ENCODE data around the gene PAQR8. TPM values are rescaled to one million over a fixed set of nuclear protein-coding genes. Genes with fewer than 3 reads are reported as not detected.
A peak's percentile ranks its signal among the peaks of the same experiment; 100 is the strongest.

PAQR8 gene
- total RNA-seq, 2 experiments from 2014 or later = 5.5 to 6.2 TPM

DNA sequence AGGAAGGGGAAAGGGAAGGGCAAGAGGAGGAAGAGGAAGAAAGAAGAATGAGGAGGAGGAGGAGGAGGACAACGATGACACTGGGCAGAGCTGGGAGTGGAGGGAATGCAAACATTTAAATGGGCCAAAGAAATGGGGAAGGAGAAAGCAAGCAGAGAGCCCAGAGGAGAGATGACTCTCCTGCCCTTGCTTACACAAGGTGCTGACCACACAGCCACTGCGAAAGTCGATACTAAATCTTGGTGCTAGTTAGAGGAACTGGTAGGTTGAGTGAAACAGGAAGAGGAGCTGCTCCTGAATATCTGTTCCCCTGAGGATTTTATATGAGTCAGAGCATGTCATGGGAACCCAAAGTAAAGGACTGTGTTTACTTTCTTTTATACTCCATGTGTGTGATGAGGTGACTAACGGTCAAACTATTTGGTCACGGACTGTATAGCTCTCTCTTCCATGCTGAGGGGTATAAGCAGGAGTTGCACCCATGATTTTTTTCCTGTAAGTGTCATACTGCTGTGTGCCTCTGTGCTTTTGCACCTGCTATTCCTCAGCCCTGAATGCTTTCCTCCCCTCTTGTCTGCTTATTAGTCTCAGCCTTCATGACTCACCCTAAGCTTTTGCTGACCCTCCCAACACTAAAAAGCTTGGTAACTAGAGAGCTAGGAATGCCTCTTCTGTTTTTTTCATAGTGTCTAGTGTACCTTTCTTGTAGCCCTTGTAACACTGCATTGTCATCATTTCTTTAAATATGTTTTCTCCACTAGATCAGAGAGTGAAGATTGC, 9.5 kb upstream of the PAQR8 start:
- Histone ChIP-seq H3K4me1 (ENCODE audit: insufficient read depth, low read length, poor library complexity, severe bottlenecking) (peaks cover 36% of the 10 kb centered on the region), H3K9me3 (ENCODE audit: low read length) (no peaks in the 10 kb centered on the region), H3K4me3 (ENCODE audit: low read depth, low read length, poor library complexity, severe bottlenecking) (no peak overlapping the region), H3K27ac (ENCODE audit: low read depth, low read length, poor library complexity, severe bottlenecking) (no peak overlapping the region), H3K9me2 (ENCODE audit: insufficient read depth, low read length) (no peaks in the 10 kb centered on the region), H4K20me1 (ENCODE audit: insufficient read depth, low read length) (no peaks in the 10 kb centered on the region), H3K79me2 (ENCODE audit: insufficient read depth, low read depth, low read length) (no peaks in the 10 kb centered on the region), H3K36me3 (ENCODE audit: insufficient read depth, low read length) (no peaks in the 10 kb centered on the region), H2AFZ (ENCODE audit: low read length) (peak overlapping the region; percentile 79), H3K4me2 (ENCODE audit: low read length) (peak overlapping the region; percentile 43)
- DNase-seq (ENCODE audit: low spot score) = no peak
- no TSS peak for BruUV-seq (replicated peaks)
- TF ChIP-seq, protein P1, sequence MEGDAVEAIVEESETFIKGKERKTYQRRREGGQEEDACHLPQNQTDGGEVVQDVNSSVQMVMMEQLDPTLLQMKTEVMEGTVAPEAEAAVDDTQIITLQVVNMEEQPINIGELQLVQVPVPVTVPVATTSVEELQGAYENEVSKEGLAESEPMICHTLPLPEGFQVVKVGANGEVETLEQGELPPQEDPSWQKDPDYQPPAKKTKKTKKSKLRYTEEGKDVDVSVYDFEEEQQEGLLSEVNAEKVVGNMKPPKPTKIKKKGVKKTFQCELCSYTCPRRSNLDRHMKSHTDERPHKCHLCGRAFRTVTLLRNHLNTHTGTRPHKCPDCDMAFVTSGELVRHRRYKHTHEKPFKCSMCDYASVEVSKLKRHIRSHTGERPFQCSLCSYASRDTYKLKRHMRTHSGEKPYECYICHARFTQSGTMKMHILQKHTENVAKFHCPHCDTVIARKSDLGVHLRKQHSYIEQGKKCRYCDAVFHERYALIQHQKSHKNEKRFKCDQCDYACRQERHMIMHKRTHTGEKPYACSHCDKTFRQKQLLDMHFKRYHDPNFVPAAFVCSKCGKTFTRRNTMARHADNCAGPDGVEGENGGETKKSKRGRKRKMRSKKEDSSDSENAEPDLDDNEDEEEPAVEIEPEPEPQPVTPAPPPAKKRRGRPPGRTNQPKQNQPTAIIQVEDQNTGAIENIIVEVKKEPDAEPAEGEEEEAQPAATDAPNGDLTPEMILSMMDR (conservative IDR thresholded peaks at IDR 0.05; ENCODE audit: low read length) = no peak
- TF ChIP-seq EZH2phosphoT487 (IDR thresholded peaks at IDR 0.05; ENCODE audit: borderline replicate concordance, low read depth, low read length) = no peak
- intact Hi-C loops (cut with micrococcal nuclease; ENCODE audit: unreplicated experiment) = no loop called here
- ChIA-PET POLR2A (interaction anchor here (0.7 to 2.2 kb wide), 15 partner anchors 10 to 69 kb away, joined by 3 to 11 read pairs (median 4); partner anchors contain the start of genes MCM3 and PAQR8), CTCF (ENCODE audit: unreplicated experiment) (interaction anchor here (0.6 to 0.8 kb wide), 2 partner anchors 40 to 1082 kb away, joined by 3 to 4 read pairs; no protein-coding TSS in a partner anchor)

DNA sequence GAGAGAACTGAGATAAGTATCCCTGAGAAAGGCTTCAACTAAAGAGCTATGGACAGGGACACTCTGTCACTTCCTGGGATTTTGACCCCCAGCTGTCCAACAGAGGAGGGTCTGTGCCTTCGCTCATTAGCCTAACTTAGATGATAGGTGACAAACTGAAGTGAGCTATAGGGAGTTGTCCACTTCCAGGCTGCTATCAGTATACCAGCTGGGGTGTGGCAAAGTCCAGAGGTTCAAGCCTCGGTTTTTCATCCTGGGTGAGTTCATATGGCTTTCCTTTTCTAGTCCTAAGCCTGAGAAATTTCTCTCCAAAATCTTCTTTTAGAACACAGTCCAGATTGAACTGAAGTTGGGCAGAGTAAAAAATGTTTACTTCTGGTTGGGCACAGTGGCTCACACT, 5.9 kb upstream of the PAQR8 start:
- ChIA-PET CTCF (ENCODE audit: unreplicated experiment) (no interaction called here), POLR2A (interaction anchor here (0.6 kb wide), 1 partner anchor 46 kb away, joined by 5 read pairs; no protein-coding TSS in a partner anchor)
- DNase-seq (ENCODE audit: low spot score) = no peak
- Histone ChIP-seq H3K27ac (ENCODE audit: low read depth, low read length, poor library complexity, severe bottlenecking) (no peak overlapping the region), H3K4me1 (ENCODE audit: insufficient read depth, low read length, poor library complexity, severe bottlenecking) (peaks cover 50% of the 10 kb centered on the region), H3K79me2 (ENCODE audit: insufficient read depth, low read depth, low read length) (no peaks in the 10 kb centered on the region), H3K4me3 (ENCODE audit: low read depth, low read length, poor library complexity, severe bottlenecking) (no peak overlapping the region), H3K36me3 (ENCODE audit: insufficient read depth, low read length) (no peaks in the 10 kb centered on the region), H3K4me2 (ENCODE audit: low read length) (no peak overlapping the region), H4K20me1 (ENCODE audit: insufficient read depth, low read length) (no peaks in the 10 kb centered on the region), H3K9me2 (ENCODE audit: insufficient read depth, low read length) (no peaks in the 10 kb centered on the region), H2AFZ (ENCODE audit: low read length) (no peak overlapping the region), H3K9me3 (ENCODE audit: low read length) (no peaks in the 10 kb centered on the region)
- BruUV-seq (replicated peaks) = no TSS peak
- TF ChIP-seq, protein P1 (conservative IDR thresholded peaks at IDR 0.05; ENCODE audit: low read length) = no peak
- TF ChIP-seq EZH2phosphoT487 (IDR thresholded peaks at IDR 0.05; ENCODE audit: borderline replicate concordance, low read depth, low read length) = no peak
- intact Hi-C loops (cut with micrococcal nuclease; ENCODE audit: unreplicated experiment) = no loop called here

- Histone ChIP-seq H3K9me2 (ENCODE audit: insufficient read depth, low read length) (no peaks in the 10 kb centered on the region), H3K4me1 (ENCODE audit: insufficient read depth, low read length, poor library complexity, severe bottlenecking) (peaks cover 40% of the 10 kb centered on the region), H2AFZ (ENCODE audit: low read length) (peak overlapping the region; percentile 82), H3K4me2 (ENCODE audit: low read length) (peak overlapping the region; percentile 31), H3K79me2 (ENCODE audit: insufficient read depth, low read depth, low read length) (peaks cover 10% of the 10 kb centered on the region; the same call in 1 of the 2 replicates), H4K20me1 (ENCODE audit: insufficient read depth, low read length) (peaks cover 6% of the 10 kb centered on the region; the same call in 1 of the 2 replicates), H3K27ac (ENCODE audit: low read depth, low read length, poor library complexity, severe bottlenecking) (no peak overlapping the region), H3K4me3 (ENCODE audit: low read depth, low read length, poor library complexity, severe bottlenecking) (no peak overlapping the region), H3K36me3 (ENCODE audit: insufficient read depth, low read length) (no peaks in the 10 kb centered on the region), H3K9me3 (ENCODE audit: low read length) (no peaks in the 10 kb centered on the region)
- no peak for DNase-seq (ENCODE audit: low spot score)
- CTCF ChIA-PET (ENCODE audit: unreplicated experiment) = no interaction called here
- TF ChIP-seq, protein P1 (conservative IDR thresholded peaks at IDR 0.05; ENCODE audit: low read length) = no peak
- BruUV-seq (replicated peaks) = no TSS peak
- POLR2A ChIA-PET = interaction anchor here (0.5 to 1.7 kb wide), 9 partner anchors 9 to 337 kb away, joined by 3 to 9 read pairs (median 3); no protein-coding TSS in a partner anchor
- intact Hi-C loops (cut with micrococcal nuclease; ENCODE audit: unreplicated experiment) = no loop called here
Measured at GRCh38 chr6:52359403-52359802, 2.5 kb upstream of the PAQR8 start.
